Measurements from ENCODE around the gene IFT88. TPM values are rescaled to one million over a fixed set of nuclear protein-coding genes. Genes with fewer than 3 reads are reported as not detected.

Gene IFT88
- total RNA-seq, 2 donors from 2014 or later = 1.6 to 4.1 TPM

- Mint-ChIP-seq H3K36me3 (no peaks in the 10 kb centered on the region), H3K27ac (no peak overlapping the region), H3K9me3 (no peaks in the 10 kb centered on the region)
- no peak for ATAC-seq
- DNase-seq (ENCODE audit: low spot score in 2 of 2) = no peak
These were observed 120.1 kb downstream of the IFT88 start for GRCh38 chr13:20686863-20687579.

DNA sequence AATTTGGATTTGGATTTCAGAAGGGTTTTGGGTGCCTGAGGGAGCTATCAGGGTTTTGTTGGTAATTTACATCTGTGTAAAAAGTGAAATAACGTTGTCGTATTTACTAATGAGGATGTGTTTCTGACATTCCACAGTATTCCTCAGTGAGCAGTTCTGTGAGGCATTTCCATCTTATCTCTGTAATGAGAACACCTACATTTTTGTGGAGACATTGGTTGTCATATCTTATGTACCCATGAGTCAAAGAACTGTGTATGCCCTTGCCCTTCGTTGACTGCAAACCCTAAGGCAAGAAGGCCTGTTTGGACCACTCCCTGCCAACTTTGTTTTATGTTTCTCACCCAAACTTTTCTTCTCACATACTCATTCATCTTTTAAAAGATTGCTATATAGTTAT is 122.3 kb downstream of the IFT88 start:
- Mint-ChIP-seq H3K27ac (no peak overlapping the region), H3K36me3 (no peaks in the 10 kb centered on the region), H3K9me3 (no peaks in the 10 kb centered on the region)
- DNase-seq (ENCODE audit: low spot score in 2 of 2) (no peak), ATAC-seq (no peak)

GRCh38 chr13:20691616-20692015 is 124.7 kb downstream of the IFT88 start:
- ATAC-seq = no peak
- no peaks in the 10 kb centered on the region for H3K36me3 Mint-ChIP-seq
- no peak overlapping the region for H3K27ac Mint-ChIP-seq
- H3K9me3 Mint-ChIP-seq = no peaks in the 10 kb centered on the region
- DNase-seq (ENCODE audit: low spot score in 2 of 2) = no peak

GRCh38 chr13:20696073-20696472 is 129.1 kb downstream of the IFT88 start:
- Mint-ChIP-seq H3K9me3 (no peaks in the 10 kb centered on the region), H3K36me3 (no peaks in the 10 kb centered on the region), H3K27ac (no peak overlapping the region)
- no peak for ATAC-seq
- DNase-seq (ENCODE audit: low spot score in 2 of 2) = no peak

DNA sequence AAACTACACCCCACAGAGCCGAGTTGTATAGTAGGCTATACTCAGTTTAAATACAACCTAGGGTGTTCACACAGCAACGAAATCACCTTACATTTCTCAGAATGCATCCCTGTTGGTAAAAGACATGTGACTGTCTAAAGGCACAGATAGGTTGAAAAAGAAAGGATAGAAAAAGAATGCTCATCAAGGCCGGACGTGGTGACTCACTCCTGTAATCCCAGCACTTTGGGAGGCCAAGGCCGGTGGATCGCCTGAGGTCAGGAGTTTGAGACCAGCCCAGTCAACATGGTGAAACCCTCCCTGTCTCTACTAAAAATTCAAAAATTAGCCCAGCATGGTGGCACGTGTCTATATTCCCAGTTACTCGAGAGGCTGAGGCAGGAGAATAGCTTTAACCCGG is 132.8 kb downstream of the IFT88 start:
- Mint-ChIP-seq H3K27ac (no peak overlapping the region), H3K9me3 (no peaks in the 10 kb centered on the region), H3K36me3 (no peaks in the 10 kb centered on the region)
- ATAC-seq (no peak), DNase-seq (ENCODE audit: low spot score in 2 of 2) (no peak)

DNA sequence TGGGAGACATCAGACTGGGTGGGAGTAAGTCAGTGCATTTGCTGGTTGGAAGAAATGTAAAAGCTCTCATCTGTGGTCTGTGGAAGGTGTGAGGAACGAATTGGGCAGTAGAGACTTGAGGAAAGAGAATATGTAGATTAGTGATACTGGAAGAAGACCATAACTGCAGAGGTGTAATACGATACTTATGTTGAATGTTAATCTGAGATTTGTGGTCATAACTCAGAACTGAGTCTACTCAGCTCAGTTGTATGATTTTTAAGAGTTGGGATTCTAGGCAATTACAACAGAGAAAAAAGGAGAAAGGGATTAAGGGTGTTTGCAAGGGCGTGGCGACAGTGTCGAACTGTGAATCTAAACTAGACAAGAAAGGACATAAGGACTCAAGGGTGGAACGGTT is 133.3 kb downstream of the IFT88 start:
- Mint-ChIP-seq H3K9me3 (no peaks in the 10 kb centered on the region), H3K27ac (no peak overlapping the region), H3K36me3 (no peaks in the 10 kb centered on the region)
- DNase-seq (ENCODE audit: low spot score in 2 of 2) = no peak
- no peak for ATAC-seq

- DNase-seq (ENCODE audit: low spot score in 2 of 2) (no peak), ATAC-seq (no peak)
- Mint-ChIP-seq H3K36me3 (no peaks in the 10 kb centered on the region), H3K27ac (no peak overlapping the region), H3K9me3 (no peaks in the 10 kb centered on the region)
These were observed 134.5 kb downstream of the IFT88 start for GRCh38 chr13:20701461-20701860.

- no peaks in the 10 kb centered on the region for H3K9me3 Mint-ChIP-seq
- H3K27ac Mint-ChIP-seq = no peak overlapping the region
- H3K36me3 Mint-ChIP-seq = no peaks in the 10 kb centered on the region
- ATAC-seq (no peak), DNase-seq (ENCODE audit: low spot score in 2 of 2) (no peak)
These were observed 135.6 kb downstream of the IFT88 start for GRCh38 chr13:20702530-20702914.

GRCh38 chr13:20702915-20703779 is 136.2 kb downstream of the IFT88 start, which contains the start of gene IL17D:
Gene IL17D, plus strand, starts transcription at chr13:20703699. Its CDS starts 303 bp downstream, at chr13:20704002.
- peak in 1 of 2 donors; percentile 37 for DNase-seq (ENCODE audit: low spot score in 2 of 2)
- peak; percentile 31 to 39 for ATAC-seq
- no peaks in the 10 kb centered on the region for H3K36me3 Mint-ChIP-seq
- no peaks in the 10 kb centered on the region for H3K9me3 Mint-ChIP-seq
- peak within 1 kb of the TSS in 1 of 2 donors; percentile 58 for H3K27ac Mint-ChIP-seq

GRCh38 chr13:20703780-20704458 is 137.0 kb downstream of the IFT88 start:
- no peaks in the 10 kb centered on the region for H3K36me3 Mint-ChIP-seq
- peak; percentile 74 to 75 for DNase-seq (ENCODE audit: low spot score in 2 of 2)

GRCh38 chr13:20704459-20705069 is 137.6 kb downstream of the IFT88 start:
- ATAC-seq = peak in 1 of 2 donors; percentile 19
- no peaks in the 10 kb centered on the region for H3K36me3 Mint-ChIP-seq
- H3K27ac Mint-ChIP-seq = no peak overlapping the region
- no peaks in the 10 kb centered on the region for H3K9me3 Mint-ChIP-seq
- no peak for DNase-seq (ENCODE audit: low spot score in 2 of 2)

More at GRCh38 chr13:20703780-20704458, 137.0 kb downstream of the IFT88 start:
- Mint-ChIP-seq H3K27ac (no peak overlapping the region), H3K9me3 (no peaks in the 10 kb centered on the region)
- ATAC-seq = peak; percentile 89 to 93

- Mint-ChIP-seq H3K27ac (no peak overlapping the region), H3K9me3 (no peaks in the 10 kb centered on the region), H3K36me3 (no peaks in the 10 kb centered on the region)
- ATAC-seq (no peak), DNase-seq (ENCODE audit: low spot score in 2 of 2) (no peak)
These were observed 139.7 kb downstream of the IFT88 start for GRCh38 chr13:20706661-20707060.

GRCh38 chr13:20708216-20708615 is 141.3 kb downstream of the IFT88 start:
- no peaks in the 10 kb centered on the region for H3K9me3 Mint-ChIP-seq
- DNase-seq (ENCODE audit: low spot score in 2 of 2) (no peak), ATAC-seq (no peak)
- no peak overlapping the region for H3K27ac Mint-ChIP-seq
- no peaks in the 10 kb centered on the region for H3K36me3 Mint-ChIP-seq

DNA sequence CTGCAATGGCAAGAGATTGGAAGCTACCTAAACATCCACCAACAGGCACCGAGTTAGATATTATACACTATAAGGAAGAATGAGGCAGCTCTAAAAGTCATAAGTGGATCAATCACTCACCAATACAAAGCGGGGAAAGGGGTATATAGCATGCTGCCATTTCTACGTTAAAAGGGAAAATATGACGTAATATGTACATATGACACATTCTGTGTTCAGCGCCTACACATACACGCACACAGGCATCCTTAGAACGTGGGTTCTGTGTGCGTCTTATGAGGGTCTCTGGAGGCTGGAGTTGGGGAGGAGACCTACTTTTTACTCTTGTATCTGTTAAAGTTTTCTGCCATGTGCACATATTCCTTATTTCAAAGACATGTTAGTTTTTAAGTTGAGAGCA is 142.4 kb downstream of the IFT88 start:
- no peaks in the 10 kb centered on the region for H3K36me3 Mint-ChIP-seq
- no peaks in the 10 kb centered on the region for H3K9me3 Mint-ChIP-seq
- ATAC-seq (no peak), DNase-seq (ENCODE audit: low spot score in 2 of 2) (no peak)
- peak overlapping the region in 1 of 2 donors; percentile 69 for H3K27ac Mint-ChIP-seq

- DNase-seq (ENCODE audit: low spot score in 2 of 2) (no peak), ATAC-seq (no peak)
- H3K36me3 Mint-ChIP-seq = no peaks in the 10 kb centered on the region
- H3K9me3 Mint-ChIP-seq = no peaks in the 10 kb centered on the region
- H3K27ac Mint-ChIP-seq = no peak overlapping the region
These were observed 142.8 kb downstream of the IFT88 start for GRCh38 chr13:20709782-20710181.

- no peak for DNase-seq (ENCODE audit: low spot score in 2 of 2)
- H3K27ac Mint-ChIP-seq = no peak overlapping the region
- no peak for ATAC-seq
- no peaks in the 10 kb centered on the region for H3K9me3 Mint-ChIP-seq
- no peaks in the 10 kb centered on the region for H3K36me3 Mint-ChIP-seq
These were observed 144.5 kb downstream of the IFT88 start for GRCh38 chr13:20711301-20712044.

Data from activated naive CD4-positive, alpha-beta T cell treated with anti-CD3 and anti-CD28 coated beads, Interleukin-2, amount 50 U/mL, for 72 hours (primary cell).